GM21360 (cell line): ENCODE data around the gene FXR1.
"Not testable (repeated sequence)": the region's sequence is repeated elsewhere in the genome, so short reads cannot be mapped to it uniquely, and the experiment has no call there.

Experiments used
- ATAC-seq: cut with Tn5 transposase; IDR thresholded peaks from one replicate; pipeline ENCODE4 v1.9.1; 2021; ENCODE audit warnings: mild to moderate bottlenecking, moderate library complexity; ENCODE audit not compliant: unreplicated experiment

FXR1 gene

DNA sequence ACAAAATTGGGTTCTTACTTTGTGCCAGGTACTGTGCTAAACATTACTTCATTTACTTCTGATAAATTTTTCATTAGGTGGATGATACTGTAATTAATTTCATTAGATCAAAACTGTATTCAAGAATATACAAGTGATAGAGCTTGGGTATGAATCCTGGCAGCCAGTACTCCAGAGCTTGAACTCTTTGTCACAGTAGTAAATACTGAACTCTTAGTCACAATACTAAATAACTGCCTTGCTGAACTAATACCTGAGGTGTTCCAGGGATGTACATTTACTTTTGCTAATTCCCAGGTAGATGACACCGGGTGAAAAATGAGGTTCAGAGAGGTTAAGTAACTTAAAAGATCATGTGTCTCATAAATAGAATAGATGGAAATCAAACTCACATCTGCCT is 20.3 kb downstream of the FXR1 start:
- no peak for ATAC-seq

DNA sequence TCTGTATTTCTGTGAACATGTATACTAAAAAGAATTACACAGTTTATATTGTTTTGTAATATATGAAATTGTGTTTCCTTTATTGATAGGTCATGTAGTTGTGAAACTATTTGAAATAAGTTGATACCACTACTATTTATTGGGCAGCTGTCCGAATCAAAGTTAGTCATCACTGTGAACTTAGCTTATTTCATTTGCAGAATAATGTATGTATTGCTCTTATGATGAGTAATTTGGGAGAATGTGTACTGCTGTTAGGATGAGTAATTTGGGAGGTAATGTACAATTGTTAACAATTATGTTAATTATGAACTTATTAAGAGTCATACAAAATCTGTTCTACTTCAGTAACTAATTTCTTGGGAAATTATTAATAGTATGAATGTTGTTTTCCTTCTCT is 22.2 kb downstream of the FXR1 start:
- no peak for ATAC-seq

DNA sequence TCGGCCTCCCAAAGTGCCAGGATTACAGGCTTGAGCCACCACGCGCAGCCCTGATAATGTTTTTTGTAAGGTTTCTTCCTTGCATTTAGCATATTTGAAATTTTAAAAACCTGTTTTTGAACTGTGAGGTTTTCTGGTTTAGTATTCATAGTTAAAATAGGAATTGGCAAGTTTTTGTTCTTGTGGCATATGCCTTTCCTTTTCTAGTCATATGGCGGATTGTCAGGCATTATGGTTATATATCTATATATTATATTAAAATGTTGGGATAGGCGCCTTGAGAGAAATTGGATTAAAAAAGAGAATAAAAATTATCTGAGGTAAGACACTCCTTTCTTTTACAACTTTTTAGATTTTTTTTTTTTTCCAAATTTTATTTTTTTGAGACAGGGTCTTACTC is 28.4 kb downstream of the FXR1 start:
- ATAC-seq = no peak

DNA sequence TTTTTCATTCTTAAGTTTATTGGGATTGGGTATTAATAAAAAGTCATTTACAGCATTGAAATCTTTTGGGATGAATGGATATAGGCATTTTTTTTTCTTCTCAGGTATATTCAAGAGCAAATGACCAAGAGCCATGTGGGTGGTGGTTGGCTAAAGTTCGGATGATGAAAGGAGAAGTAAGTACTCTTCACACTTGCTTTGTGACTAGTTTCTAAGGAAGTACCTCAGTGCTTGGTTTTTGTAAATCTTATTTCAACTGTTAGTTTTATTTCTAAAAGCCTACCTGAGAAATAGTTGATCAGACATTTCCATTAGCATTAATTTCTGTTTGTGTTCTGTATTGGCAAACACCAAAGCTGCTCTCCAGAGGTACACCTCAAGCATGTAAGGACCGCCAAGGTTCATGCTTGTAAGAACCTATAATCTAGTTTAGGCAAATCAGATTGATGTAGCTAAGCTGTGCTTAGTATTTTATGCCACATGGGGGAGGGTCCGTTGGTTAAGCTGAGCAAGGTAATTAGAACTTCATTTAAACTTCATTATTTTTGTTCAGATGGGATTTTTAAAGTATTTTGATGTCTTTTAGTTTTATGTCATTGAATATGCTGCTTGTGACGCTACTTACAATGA is 35.4 kb downstream of the FXR1 start:
- ATAC-seq = peak; percentile 69

DNA sequence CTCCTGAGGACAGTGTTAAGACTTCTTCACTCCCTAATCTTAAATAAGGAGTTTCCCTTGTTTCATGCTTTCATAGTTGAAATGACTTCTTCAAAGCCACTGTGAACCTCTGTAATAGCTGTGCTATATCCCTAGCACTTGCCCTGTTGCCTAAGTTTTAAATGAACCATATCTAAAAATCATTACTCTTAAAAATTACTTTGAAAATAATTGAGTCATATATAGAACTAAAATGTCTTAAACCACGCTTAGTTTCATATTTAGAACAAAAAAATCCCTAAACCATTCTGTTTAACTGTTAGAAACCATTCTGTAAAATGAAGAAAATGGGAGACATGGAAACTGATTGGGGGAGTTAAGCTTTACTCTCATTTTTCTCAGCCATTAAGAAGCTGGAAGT is 47.2 kb downstream of the FXR1 start:
- no peak for ATAC-seq

DNA sequence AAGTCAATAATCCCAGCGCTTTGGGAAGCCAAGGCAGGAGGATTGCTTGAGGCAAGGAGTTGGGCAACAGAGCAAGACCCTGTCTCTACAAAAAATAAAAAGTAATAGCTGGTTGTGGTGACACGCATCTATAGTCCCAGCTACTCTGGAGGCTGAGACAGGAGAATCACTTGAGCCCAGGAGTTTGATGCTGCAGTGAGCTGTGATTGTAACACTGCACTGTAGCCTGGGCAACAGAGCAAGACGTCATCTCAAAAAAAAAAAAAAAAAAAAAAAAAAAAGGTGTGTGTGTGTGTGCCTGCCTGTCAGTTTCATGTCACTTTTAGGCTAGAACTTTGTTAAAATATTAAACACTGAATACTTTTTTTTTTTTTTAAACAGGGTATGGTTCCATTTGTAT is 48.6 kb downstream of the FXR1 start:
- no peak for ATAC-seq

DNA sequence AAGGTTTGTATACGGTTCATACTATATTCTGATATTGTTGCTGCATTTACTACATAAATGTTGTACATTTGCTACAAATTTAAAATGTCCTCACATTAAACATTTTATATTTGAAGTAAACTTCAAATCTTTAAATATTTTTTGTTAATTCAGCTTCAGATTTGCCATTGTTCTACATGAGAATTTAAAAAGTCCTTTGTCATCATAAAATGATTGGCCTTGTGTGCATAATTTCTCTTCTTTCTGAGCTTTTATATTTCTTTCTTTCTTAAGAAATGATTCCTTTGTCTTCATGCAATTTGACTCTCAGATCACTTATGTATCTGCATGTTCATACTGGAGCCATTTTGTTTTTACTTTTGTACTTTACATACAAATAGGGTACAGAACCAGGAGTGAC is 49.1 kb downstream of the FXR1 start:
- ATAC-seq = no peak

DNA sequence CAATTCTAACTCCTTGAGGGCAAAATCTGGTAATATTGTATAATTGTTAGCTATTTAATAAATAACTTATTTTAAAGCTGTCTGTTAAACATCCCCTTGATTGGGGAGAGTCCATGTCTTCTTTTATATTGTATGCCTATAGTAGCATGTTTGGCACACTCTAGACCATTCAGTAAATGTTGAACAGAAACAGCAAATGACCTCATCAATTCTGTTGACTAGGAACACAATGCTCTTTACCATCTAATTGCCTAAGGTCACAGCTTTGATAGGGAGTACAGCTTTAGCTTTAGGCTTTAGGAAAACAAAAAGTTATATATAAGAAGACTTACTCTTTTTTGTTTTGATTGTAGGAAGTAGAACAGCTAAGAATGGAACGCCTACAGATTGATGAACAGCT is 50.1 kb downstream of the FXR1 start:
- no peak for ATAC-seq

DNA sequence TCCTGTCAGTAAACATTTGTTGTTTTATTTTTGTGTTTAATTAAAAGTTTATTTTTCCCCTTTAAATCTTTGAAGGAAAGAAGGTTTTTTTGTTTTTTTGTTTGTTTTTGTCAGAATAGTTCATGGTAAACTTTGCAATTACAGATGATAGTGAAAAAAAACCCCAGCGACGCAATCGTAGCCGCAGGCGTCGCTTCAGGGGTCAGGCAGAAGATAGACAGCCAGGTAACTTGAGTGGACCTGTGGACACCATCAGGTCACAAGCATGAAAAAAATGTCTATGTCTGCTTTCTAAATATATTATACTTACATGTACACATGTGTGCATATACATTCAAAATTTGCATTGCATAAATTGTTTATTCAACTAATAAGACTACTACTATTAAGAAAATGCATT is 58.5 kb downstream of the FXR1 start:
- no peak for ATAC-seq

DNA sequence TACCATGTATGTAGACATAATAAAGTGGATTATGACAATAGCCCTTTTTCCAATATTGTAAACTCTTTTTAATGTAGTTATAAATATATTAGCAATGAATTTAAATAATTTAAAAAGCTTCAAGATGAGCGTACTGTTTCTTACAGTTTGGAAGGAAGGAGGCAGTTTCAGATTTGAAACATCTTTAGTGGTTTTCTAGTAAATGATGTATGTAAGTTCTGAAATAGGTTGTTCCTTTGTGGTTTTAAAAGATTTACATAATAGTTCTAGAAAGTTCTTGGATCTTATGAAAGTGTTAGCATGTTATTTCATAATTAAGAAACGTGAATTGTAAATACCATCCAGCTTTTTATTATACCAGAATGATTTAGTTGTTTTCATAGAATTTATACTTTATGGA is 61.1 kb downstream of the FXR1 start:
- ATAC-seq = peak; percentile 65

DNA sequence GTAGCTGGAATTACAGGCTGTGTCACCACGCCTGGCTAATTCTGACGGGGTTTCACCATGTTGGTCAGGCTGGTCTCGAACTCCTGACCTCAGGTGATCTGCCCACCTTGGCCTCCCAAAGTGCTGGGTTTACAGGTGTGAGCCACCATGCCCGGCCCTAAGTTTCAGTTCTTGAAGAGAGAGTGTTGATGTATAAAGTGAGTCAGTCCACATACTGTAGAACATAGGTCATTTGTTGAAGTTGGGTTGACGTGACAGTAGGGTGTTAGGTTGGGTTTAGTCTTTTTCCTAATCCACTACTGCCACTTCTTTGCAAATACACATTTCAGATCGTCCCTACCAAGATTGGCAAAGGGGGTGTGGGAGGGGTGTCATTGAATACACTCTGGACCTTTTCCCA is 61.8 kb downstream of the FXR1 start:
- ATAC-seq = no peak

DNA sequence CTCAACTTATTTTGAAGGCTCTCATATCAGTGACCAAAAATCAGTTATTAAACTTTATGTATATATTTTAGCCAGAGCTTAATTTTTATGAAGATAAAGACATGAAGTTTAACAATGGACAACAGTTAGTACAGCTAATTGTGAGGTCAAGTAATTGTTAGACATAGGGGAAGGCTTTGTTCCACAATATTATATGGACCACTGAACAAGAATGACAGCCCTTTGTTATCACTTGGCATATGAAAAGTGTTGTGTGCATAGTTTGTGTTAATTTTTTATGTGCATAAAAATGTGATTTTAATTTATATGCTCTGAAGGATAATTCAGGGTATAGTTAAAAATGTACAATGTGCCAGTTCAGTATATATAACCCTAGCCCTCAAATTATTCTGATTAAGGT is 65.0 kb downstream of the FXR1 start:
- no peak for ATAC-seq

DNA sequence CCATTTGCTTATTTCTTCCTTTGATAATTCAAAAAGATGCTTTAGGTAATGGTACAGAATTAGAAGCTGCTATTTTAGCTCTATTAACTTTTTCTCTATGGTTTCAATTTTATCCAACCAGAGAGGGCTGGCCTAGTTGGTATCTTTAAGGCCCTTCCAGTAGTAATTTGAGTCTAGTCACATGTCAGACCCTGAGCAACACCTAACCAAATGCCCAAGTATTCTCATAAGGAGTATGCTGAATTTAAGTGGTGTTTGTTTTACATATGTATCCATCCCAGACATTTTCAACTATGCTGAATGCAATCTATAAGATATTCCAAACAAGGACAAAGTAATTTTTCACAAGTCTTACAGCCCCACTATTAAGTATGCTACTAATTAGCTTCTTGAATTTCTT is 67.5 kb downstream of the FXR1 start:
- ATAC-seq = no peak

DNA sequence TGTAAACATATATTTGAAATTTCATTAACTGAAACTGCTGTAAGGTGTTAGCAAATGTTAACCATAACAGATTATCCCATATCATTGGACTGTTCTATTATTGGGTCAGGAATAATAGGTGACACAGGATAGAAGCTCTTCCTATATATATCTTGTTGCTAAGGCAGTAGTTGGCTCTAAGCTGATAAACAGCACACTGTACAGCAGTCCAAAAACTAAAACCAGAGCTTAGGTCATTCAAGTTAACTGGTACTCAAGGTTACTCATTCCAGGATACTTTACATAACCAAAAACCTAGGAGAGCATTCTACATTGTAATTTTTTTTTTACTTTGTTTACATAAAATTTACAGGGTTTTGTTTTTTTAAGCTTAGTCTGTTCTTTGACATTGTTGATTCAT is 68.1 kb downstream of the FXR1 start:
- ATAC-seq = no peak

DNA sequence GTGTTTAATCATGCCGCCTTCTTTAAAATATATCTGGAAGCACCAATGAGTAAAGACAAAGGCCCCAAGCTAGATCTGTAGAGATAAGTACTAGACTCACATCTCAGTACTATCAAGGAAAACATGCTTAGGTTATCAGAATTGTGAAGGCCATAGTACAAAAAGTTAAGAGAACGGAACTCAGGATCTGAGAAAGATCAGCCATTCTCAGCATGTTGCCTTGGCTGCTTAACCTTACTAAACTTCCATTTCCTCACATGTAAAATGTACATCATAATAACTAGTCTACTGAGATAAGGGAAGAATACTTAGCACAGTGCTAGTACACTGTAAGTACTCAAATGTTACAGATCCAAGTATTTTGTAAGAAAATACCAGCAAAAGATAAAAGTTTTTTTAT is 69.4 kb downstream of the FXR1 start:
- ATAC-seq = no peak

DNA sequence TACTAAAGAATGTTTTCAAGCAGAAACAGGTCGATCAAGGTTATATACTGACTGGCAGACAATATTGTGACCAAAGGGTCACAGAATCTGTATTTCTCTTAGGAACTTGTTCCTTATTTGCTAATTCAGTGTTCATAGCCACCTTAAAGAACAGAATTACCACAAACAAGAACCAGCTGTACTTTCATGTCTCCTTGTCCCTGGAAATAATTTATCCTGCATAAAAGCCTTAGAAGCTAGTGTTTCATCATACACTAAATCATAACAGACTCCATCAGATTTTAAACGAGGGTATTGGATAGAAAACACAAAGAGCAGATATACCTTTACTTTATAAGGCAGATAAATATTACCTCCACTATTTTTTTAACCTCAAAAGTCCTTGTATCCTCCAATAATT is 70.7 kb downstream of the FXR1 start:
- no peak for ATAC-seq

DNA sequence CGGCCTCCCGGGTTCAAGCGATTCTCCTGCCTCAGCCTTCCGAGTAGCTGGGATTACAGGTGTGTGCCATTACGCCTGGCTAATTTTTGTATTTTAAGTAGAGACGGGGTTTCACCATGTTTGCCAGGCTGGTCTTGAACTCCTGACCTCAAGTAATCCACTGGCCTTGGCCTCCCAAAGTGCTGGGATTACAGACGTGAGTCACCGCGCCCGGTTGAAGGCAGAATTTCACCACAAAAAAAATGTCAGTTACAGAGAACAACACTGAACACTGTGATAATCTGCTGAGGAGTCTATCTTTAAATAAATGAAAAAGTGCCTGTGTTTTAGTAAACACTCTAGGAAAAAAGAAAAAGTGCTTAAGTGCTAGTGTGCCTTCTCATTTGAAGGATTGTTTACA is 73.9 kb downstream of the FXR1 start:
- ATAC-seq = not testable (repeated sequence)

DNA sequence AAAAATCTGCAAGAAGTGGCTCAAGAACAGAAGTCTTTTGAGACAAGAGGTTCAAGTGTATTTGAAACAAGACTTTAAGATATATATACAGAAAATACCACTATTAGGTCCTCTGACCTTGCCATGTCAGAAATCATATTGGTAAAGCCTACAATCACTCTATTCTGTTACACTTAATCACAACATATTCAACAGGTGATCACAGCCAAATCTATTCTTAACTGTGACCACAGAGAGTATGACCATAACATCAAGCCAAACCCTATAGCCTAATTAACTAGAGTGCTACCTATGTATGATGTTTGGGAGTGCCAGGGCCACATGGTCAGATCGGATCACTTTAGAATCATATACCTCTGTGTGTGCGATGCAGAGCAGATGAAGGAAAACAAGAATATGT is 74.9 kb downstream of the FXR1 start:
- ATAC-seq = no peak

DNA sequence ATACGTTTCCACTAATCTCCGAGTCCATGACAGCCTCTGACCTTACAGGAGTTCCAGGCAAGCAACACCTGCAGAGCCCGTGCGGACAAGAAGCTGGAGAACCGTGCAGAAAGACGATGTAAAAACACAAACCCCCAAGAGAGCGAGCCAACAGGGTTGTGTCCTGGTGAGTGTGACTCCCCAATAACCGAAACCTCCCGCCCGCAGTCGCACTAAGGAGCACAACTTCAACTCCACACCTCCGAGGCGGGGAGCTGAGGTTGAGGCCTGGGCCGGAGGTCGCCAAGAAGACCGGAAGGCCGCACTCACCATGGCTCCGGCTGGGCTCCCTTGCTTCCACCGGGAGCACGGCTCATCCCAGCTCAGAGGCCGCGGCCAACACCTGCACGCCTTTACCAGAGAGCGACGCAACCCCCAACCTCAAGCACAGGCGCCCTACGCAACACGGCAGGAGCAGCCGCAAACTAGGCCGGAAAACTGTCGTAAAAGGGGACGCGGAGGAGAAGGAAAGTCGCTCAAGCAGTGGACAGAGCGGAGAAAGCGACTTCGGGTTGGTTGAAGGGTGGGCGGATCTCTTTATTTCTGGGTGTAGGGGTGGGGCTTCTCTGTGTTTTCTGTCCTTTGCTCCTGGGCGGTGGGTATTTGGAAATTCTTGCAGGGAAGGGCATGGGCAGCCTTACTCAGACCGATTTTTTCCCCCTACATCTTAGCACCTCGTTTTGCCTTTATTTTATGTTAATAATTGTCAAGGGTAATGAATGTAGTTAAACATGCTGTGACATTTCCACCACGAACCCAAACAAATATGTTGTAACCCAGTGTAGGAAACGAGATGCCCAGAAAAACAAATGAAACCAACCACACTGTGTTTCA is 77.1 kb downstream of the FXR1 start, which contains the start of gene DNAJC19:
Gene DNAJC19 (minus strand): TSS at position 446 of the 873 bp plus-strand sequence. CDS start 134 bp downstream, at position 312.
- peak; percentile 95 for ATAC-seq

DNA sequence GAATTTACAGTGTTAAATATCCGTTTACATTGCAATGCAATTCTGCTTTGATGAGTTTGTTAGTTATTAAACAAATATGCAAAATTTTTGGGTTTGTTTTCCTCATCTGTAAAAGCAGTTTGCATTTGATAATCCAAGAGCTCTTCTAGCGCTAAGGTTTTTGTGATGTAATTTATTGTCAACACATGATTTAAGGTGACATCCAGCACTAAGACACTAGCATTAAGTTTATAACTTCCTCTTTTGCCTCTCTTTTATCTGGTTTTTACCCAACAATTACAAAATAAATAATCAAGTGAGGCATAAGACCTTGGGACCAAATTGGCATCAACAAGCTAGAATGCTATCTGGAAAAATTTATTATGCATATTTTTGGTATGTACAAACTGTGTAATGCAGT is 78.0 kb downstream of the FXR1 start:
- no peak for ATAC-seq

DNA sequence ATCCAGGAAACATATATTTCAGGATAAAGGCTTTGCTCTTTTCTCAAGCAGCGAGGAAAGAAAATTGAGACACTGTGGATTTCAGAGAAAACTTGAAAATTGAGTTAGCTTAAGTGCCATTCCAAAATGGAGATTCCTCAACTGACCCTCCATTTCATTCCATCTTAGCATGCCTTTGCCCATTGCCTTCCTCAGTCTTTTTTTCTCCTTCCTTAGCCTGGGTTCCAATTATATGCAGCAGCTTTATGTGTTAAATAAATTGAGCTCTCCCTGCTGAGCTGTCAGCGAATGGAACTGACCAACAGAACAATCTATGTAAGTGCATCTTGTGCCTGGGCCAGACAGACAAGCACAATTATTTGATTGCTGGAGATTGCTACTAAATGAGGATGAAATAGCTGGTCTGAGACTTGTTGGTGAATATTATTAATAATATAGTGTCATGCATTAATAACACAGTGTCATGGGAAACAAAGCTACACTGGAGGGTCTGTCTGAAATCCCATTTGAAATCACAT is 84.0 kb downstream of the FXR1 start:
- no peak for ATAC-seq

DNA sequence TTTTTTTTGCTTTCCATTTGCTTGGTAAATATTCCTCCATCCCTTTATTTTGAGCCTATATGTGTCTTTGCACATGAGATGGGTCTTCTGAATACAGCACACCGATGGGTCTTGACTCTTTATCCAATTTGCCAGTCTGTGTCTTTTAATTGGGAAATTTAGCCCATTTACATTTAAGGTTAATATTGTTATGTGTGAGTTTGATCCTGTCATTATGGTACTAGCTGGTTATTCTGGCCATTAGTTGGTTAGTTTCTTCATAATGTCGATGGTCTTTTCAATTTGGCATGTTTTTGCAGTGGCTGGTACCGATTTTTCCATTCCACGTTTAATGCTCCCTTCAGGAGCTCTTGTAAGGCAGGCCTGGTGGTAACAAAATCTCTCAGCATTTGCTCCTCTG is 89.9 kb downstream of the FXR1 start:
- ATAC-seq = not testable (repeated sequence)
